Measurements from ENCODE around the gene PPP2R2C.

The PPP2R2C gene

GRCh38 chr4:6277935-6278800, 194.2 kb downstream of the PPP2R2C start:
- DNase-seq, result no peak

GRCh38 chr4:6277139-6277802, 195.1 kb downstream of the PPP2R2C start:
- DNase-seq, result no peak

GRCh38 chr4:6275898-6276806, 196.3 kb downstream of the PPP2R2C start:
- no peak for DNase-seq

GRCh38 chr4:6275351-6275750, 197.1 kb downstream of the PPP2R2C start:
- no peak for DNase-seq

- DNase-seq, result no peak
These were observed 198.8 kb downstream of the PPP2R2C start for GRCh38 chr4:6273661-6273990.

GRCh38 chr4:6272863-6273660, 199.4 kb downstream of the PPP2R2C start:
- no peak for DNase-seq

- DNase-seq, result no peak
These were observed 200.5 kb downstream of the PPP2R2C start for GRCh38 chr4:6271701-6272465.

- no peak for DNase-seq
These were observed 201.2 kb downstream of the PPP2R2C start for GRCh38 chr4:6271206-6271605.

- no peak for DNase-seq
These were observed 201.7 kb downstream of the PPP2R2C start for GRCh38 chr4:6270636-6271121.

Data from activated CD4-positive, alpha-beta T cell treated with anti-CD3 and anti-CD28 coated beads for 1 hour (primary cell).